Endothelial cell of umbilical vein (primary cell): ENCODE measurements around the gene SMIM20. TPM values are rescaled to one million over a fixed set of nuclear protein-coding genes. Genes with fewer than 3 reads are reported as not detected.

Source experiments
- BruUV-seq: library from RNA; stranded (reverse); fragments of 400-500 nt; replicated peaks from 2 replicates; lab custom pipeline; 2021; lab: Mats Ljungman, UMichigan
- CTCF ChIA-PET: fragments of 300-600, 350-600 bp; sonication (Branson Sonifier 250); formaldehyde crosslinking; loops from one replicate; lab custom pipeline; 2021; ENCODE audit warnings: antibody characterized with exemption, inconsistent platforms; lab: Charles Lee
- POLR2A ChIA-PET: fragments of 300-600, 350-600 bp; sonication (Branson Sonifier 250); formaldehyde crosslinking; loops from one replicate; lab custom pipeline; 2021; ENCODE audit warnings: antibody characterized with exemption, inconsistent platforms; lab: Charles Lee
- DNase-seq: peaks from one replicate; pipeline ENCODE4 v3.0.0-alpha.2; 2011; ENCODE audit warnings: low read depth, low spot score
- FAIRE-seq: peaks from 2 replicates; lab custom pipeline; 2011; peaks lifted over from hg19 to GRCh38; lab: Jason Lieb, UNC
- H2AFZ ChIP-seq: 2 replicates; pipeline ENCODE4 v1.6.0; 2012; ENCODE audit warnings: low read depth, low read length, control low read depth, inconsistent platforms
- H3K27ac ChIP-seq: 2 replicates; pipeline ENCODE4 v1.5.1; 2011; ENCODE audit warnings: low read depth, mild to moderate bottlenecking, control low read depth, low read length, moderate library complexity; ENCODE audit not compliant: insufficient read depth
- H3K27me3 ChIP-seq, 2 experiments: 2 replicates each; pipeline versions ENCODE4 v1.6.0 to v1.6.1; 2011; ENCODE audit warnings: low read length in 2 of 2, mixed read lengths in 1 of 2; ENCODE audit not compliant: control insufficient read depth in 2 of 2, insufficient read depth in 2 of 2
- H3K36me3 ChIP-seq, 2 experiments: 2 replicates in 1 of 2; 3 replicates in 1 of 2; pipeline ENCODE4 v1.5.1; 2011; ENCODE audit warnings: low read length in 2 of 2, mild to moderate bottlenecking in 1 of 2, moderate library complexity in 1 of 2; ENCODE audit not compliant: control insufficient read depth in 2 of 2, insufficient read depth in 2 of 2; ENCODE audit errors: extremely low read depth in 1 of 2
- H3K4me1 ChIP-seq: 3 replicates; pipeline ENCODE4 v1.5.1; 2011; ENCODE audit warnings: mild to moderate bottlenecking, low read length; ENCODE audit not compliant: control insufficient read depth, insufficient read depth; ENCODE audit errors: extremely low read depth
- H3K4me2 ChIP-seq: 2 replicates; pipeline ENCODE4 v1.6.1; 2011; ENCODE audit warnings: low read length, control low read depth, mixed read lengths; ENCODE audit not compliant: insufficient read depth
- H3K4me3 ChIP-seq, 3 experiments: fragments of 200-600 bp in 1 of 3; sonication (generic), shearing (Covaris generic) in 1 of 3; replicated peaks in 1 of 3; 2 replicates each; pipeline ENCODE4 v1.5.1; 2011 to 2016; ENCODE audit warnings: control low read depth in 3 of 3, low read length in 3 of 3, mild to moderate bottlenecking in 2 of 3, inconsistent platforms in 1 of 3, low read depth in 1 of 3, moderate library complexity in 1 of 3; ENCODE audit not compliant: insufficient read depth in 1 of 3
- H3K79me2 ChIP-seq: 2 replicates; pipeline ENCODE4 v1.6.0; 2012; ENCODE audit warnings: low read length, inconsistent platforms; ENCODE audit not compliant: control insufficient read depth, insufficient read depth
- H3K9ac ChIP-seq: replicated peaks from 2 replicates; pipeline ENCODE3; 2011; ENCODE audit warnings: low read length, control low read depth; ENCODE audit not compliant: insufficient read depth; ENCODE audit errors: extremely low read depth
- H3K9me1 ChIP-seq: replicated peaks from 3 replicates; pipeline ENCODE4 v1.6.0; 2011; ENCODE audit warnings: mild to moderate bottlenecking, low read length; ENCODE audit not compliant: control insufficient read depth, insufficient read depth; ENCODE audit errors: extremely low read depth
- H3K9me3 ChIP-seq: replicated peaks from 2 replicates; pipeline ENCODE4 v1.5.1; 2012; ENCODE audit warnings: low read length, inconsistent platforms; ENCODE audit not compliant: control insufficient read depth, insufficient read depth
- H4K20me1 ChIP-seq: replicated peaks from 2 replicates; pipeline ENCODE3; 2011; ENCODE audit warnings: mild to moderate bottlenecking, low read length; ENCODE audit not compliant: control insufficient read depth, insufficient read depth; ENCODE audit errors: extremely low read depth
- CTCF ChIP-seq, 2 donors: IDR thresholded peaks; 1 replicate in 1 of 2; 2 replicates in 1 of 2; pipeline ENCODE4 v1.5.1; 2011; ENCODE audit warnings: low read length in 2 of 2, mild to moderate bottlenecking in 2 of 2, moderate library complexity in 2 of 2, control low read depth in 1 of 2, inconsistent platforms in 1 of 2, low read depth in 1 of 2; ENCODE audit not compliant: insufficient read depth in 1 of 2; ENCODE audit errors: extremely low read depth in 1 of 2
- EZH2 ChIP-seq: IDR thresholded peaks from 2 replicates; pipeline ENCODE4 v1.6.1; 2012; ENCODE audit warnings: borderline replicate concordance, low read depth, mild to moderate bottlenecking, moderate library complexity, low read length, inconsistent platforms; ENCODE audit not compliant: severe bottlenecking
- FOS ChIP-seq: IDR thresholded peaks from 2 replicates; pipeline ENCODE4 v1.6.1; 2011; ENCODE audit warnings: mild to moderate bottlenecking, low read length, moderate library complexity, borderline replicate concordance; ENCODE audit not compliant: insufficient read depth
- GATA2 ChIP-seq: IDR thresholded peaks from 2 replicates; pipeline ENCODE4 v1.7.0; 2011; ENCODE audit warnings: low read depth, mild to moderate bottlenecking, moderate library complexity, mixed read lengths, low read length; ENCODE audit not compliant: insufficient read length, insufficient read depth
- JUN ChIP-seq: IDR thresholded peaks from 2 replicates; pipeline ENCODE4 v1.6.1; 2011; ENCODE audit warnings: borderline replicate concordance, low read depth; ENCODE audit not compliant: insufficient read length, insufficient read depth
- MAX ChIP-seq: IDR thresholded peaks from 2 replicates; pipeline ENCODE4 v1.6.1; 2011; ENCODE audit not compliant: insufficient read depth, insufficient read length
- MYC ChIP-seq: IDR thresholded peaks from one replicate; pipeline ENCODE4 v1.6.1; 2011; ENCODE audit warnings: mild to moderate bottlenecking, low read depth, low read length
- POLR2A ChIP-seq: IDR thresholded peaks from 2 replicates; pipeline ENCODE4 v1.6.1; 2012; ENCODE audit warnings: low read depth, mild to moderate bottlenecking, control low read depth, low read length
- POLR2AphosphoS5 ChIP-seq: IDR thresholded peaks from 2 replicates; pipeline ENCODE4 v1.6.1; 2012; ENCODE audit warnings: low read depth, mild to moderate bottlenecking, control low read depth, low read length, moderate library complexity; ENCODE audit not compliant: insufficient read depth
- dilution Hi-C: fragments of 300-500 bp; cut with MboI; formaldehyde crosslinking; loops from one replicate; pipeline ENCODE4 v1.15.0; 2019; ENCODE audit warnings: low sequenced_read_pairs; ENCODE audit not compliant: extremely low pct_ligation_motif_present
- intact Hi-C: fragments of 100-400 bp; cut with micrococcal nuclease; formaldehyde crosslinking; loops from one replicate; pipeline ENCODE4 v1.10.0; 2022
- polyA plus RNA-seq, 4 experiments: library from polyadenylated mRNA; depleted of rRNA in 3 of 4; stranded (reverse) in 3 of 4; unstranded in 1 of 4; fragments of >200 nt; gene quantifications; 2 replicates each; pipeline versions ENCODE4 v1.2.1 to v1.2.3, GENCODE V29; 2011 to 2012; ENCODE audit warnings: missing spikeins in 1 of 4
- total RNA-seq: library from RNA; stranded (reverse); gene quantifications from 2 replicates; pipeline ENCODE4 v1.2.3, GENCODE V29; 2021

SMIM20 gene
- total and polyA plus RNA-seq, 2 donors (not counting 3 experiments of a cell fraction or from before 2014, with no cell fraction given) = 10.2 to 19.2 TPM

DNA sequence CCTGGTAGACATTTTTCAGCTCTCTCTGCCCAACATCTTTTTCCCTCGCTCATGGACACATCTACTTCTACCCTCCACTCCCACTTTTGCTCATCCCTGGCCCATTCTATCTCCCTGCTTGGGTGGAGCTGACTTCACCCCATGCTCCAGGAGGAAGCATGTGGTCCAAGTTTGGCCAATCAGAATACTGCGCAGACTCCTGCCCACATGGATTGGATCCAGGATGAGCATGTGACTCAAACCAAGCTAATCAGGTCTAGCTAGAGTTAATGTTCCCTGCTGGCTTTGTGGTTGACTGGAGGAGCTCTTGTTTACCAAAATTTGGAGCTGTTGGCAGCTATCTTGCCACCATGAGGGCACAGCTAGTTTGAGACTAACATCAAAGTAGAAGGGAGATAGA is 22.7 kb downstream of the SMIM20 start:
- DNase-seq = no peak
- FAIRE-seq = no peak
- H3K9me3 ChIP-seq = no peaks in the 10 kb centered on the region
- no peak for TF ChIP-seq MAX
- TF ChIP-seq POLR2A = no peak
- no peak for TF ChIP-seq CTCF (IDR thresholded peaks at IDR 0.05; ENCODE audit: extremely low read depth in 1 of 2, insufficient read depth in 1 of 2, low read depth in 1 of 2, low read length in 2 of 2)
- TF ChIP-seq JUN = no peak
- TF ChIP-seq GATA2 = no peak
- no peak for TF ChIP-seq FOS
- no peak overlapping the region for H3K27ac ChIP-seq
- H3K27me3 ChIP-seq = peaks cover 0 to 3% of the 10 kb centered on the region in 2 experiments
- no peak overlapping the region for H2AFZ ChIP-seq
- ChIA-PET CTCF (interaction anchor here (0.9 kb wide), 1 partner anchor 8 kb away, joined by 4 read pairs; no protein-coding TSS in a partner anchor), POLR2A (no interaction called here)
- intact Hi-C loops (no loop called here), dilution Hi-C loops (no loop called here)
- no peaks in the 10 kb centered on the region for H3K79me2 ChIP-seq
- H4K20me1 ChIP-seq = no peaks in the 10 kb centered on the region
- H3K4me3 ChIP-seq = no peak overlapping the region
- H3K9me1 ChIP-seq = no peaks in the 10 kb centered on the region
- H3K9ac ChIP-seq = no peak overlapping the region
- no peaks in the 10 kb centered on the region for H3K36me3 ChIP-seq
- no TSS peak for BruUV-seq
- H3K4me2 ChIP-seq = no peak overlapping the region
- H3K4me1 ChIP-seq = no peaks in the 10 kb centered on the region

GRCh38 chr4:25937801-25938200 is 23.8 kb downstream of the SMIM20 start:
- FAIRE-seq (no peak), DNase-seq (no peak)
- ChIA-PET CTCF (no interaction called here), POLR2A (no interaction called here)
- no TSS peak for BruUV-seq
- intact Hi-C loops (no loop called here), dilution Hi-C loops (no loop called here)
- Histone ChIP-seq H3K4me2 (no peak overlapping the region), H3K9me1 (no peaks in the 10 kb centered on the region), H3K4me3 (no peak overlapping the region), H3K36me3 (no peaks in the 10 kb centered on the region), H3K9ac (no peak overlapping the region), H3K27ac (no peak overlapping the region), H3K27me3 (peaks cover 3% of the 10 kb centered on the region in 2 experiments), H3K4me1 (no peaks in the 10 kb centered on the region), H4K20me1 (no peaks in the 10 kb centered on the region), H2AFZ (no peak overlapping the region), H3K79me2 (no peaks in the 10 kb centered on the region), H3K9me3 (no peaks in the 10 kb centered on the region)
- no peak for TF ChIP-seq POLR2AphosphoS5
- no peak for TF ChIP-seq MYC
- no peak for TF ChIP-seq JUN
- no peak for TF ChIP-seq MAX
- no peak for TF ChIP-seq FOS
- no peak for TF ChIP-seq EZH2
- no peak for TF ChIP-seq GATA2
- no peak for TF ChIP-seq POLR2A
- TF ChIP-seq CTCF (IDR thresholded peaks at IDR 0.05; ENCODE audit: extremely low read depth in 1 of 2, insufficient read depth in 1 of 2, low read depth in 1 of 2, low read length in 2 of 2) = no peak
